ENCODE measurements around the gene HGF. TPM values are rescaled to one million over a fixed set of nuclear protein-coding genes. Genes with fewer than 3 reads are reported as not detected.

The HGF gene
- total RNA-seq, 4 donors from 2014 or later, result 4.8 to 16.6 (median 9.7) TPM

- no peak for TF ChIP-seq CTCF (IDR thresholded peaks at IDR 0.05)
- ATAC-seq (ENCODE audit: low FRiP score), result no peak
- no peak for DNase-seq (ENCODE audit: low spot score)
Observed at GRCh38 chr7:81788246-81788645, 18.4 kb upstream of the HGF start.

GRCh38 chr7:81783818-81784217 is 14.0 kb upstream of the HGF start:
- DNase-seq (ENCODE audit: low spot score) (no peak), ATAC-seq (ENCODE audit: low FRiP score) (no peak)
- TF ChIP-seq CTCF (IDR thresholded peaks at IDR 0.05), result no peak

DNA sequence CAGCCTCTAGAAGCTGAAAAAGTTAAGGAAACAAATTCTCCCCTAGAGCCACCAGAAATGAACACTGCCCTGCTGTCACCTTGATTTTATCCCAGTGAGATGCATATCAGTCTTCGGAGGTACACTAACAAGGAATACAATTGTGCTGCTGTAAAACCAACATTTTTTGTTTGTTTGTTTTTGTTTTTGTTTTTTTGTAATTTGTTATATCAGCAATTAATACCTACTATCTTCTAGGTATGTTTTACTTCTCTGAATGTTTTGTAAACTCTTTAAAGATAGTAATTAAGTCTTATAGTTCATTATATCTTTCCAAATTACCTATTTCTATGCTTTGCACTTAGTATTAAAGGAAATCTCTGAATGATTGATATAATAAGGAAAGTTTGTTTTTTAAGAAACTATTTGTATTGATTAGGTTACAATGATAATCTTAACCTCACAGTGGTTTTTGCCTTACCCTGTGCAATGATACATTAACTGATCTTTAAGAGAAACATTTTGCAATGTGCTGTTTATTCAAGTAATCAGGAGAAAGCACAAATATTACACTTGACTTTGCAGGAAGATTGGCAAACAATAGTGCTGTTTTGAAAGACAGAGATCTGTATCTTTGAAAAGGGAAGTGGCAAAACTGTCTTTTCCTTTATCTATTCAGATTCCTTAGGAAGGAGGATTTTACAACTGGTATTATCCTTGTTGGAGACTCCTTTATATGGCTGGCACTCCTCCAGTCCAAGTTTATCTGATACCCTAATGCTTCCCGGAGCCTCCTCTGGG is 11.3 kb upstream of the HGF start:
- DNase-seq (ENCODE audit: low spot score), result no peak
- no peak for ATAC-seq (ENCODE audit: low FRiP score)
- no peak for TF ChIP-seq CTCF (IDR thresholded peaks at IDR 0.05)

GRCh38 chr7:81779706-81780105 is 9.9 kb upstream of the HGF start:
- DNase-seq (ENCODE audit: low spot score) (no peak), ATAC-seq (ENCODE audit: low FRiP score) (no peak)
- no peak for TF ChIP-seq CTCF (IDR thresholded peaks at IDR 0.05)

GRCh38 chr7:81777697-81778096 is 7.8 kb upstream of the HGF start:
- ATAC-seq (ENCODE audit: low FRiP score) (no peak), DNase-seq (ENCODE audit: low spot score) (no peak)
- no peak for TF ChIP-seq CTCF (IDR thresholded peaks at IDR 0.05)

- DNase-seq (ENCODE audit: low spot score) (no peak), ATAC-seq (ENCODE audit: low FRiP score) (no peak)
- TF ChIP-seq CTCF (IDR thresholded peaks at IDR 0.05), result no peak
Observed at GRCh38 chr7:81776948-81777630, 7.2 kb upstream of the HGF start.

DNA sequence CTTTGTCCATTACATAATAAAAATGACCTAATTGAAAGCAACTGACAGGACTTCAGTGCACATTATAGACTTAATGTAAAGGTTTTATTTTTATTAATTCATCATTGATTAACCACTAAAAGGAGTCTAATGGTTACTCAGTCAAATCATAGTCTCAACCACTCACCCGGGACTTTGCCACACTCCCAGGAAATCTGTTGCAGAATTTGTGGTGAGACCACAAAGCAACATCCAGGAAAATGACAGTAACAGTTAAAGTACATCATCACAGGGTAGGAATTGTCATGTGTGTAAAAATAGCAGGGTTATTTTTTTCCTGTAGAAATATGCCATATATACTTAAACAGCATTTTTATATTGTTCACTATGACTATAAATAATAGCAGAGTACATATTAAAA is 6.3 kb upstream of the HGF start:
- TF ChIP-seq CTCF (IDR thresholded peaks at IDR 0.05), result no peak
- no peak for DNase-seq (ENCODE audit: low spot score)
- ATAC-seq (ENCODE audit: low FRiP score), result no peak
